GM19099 (cell line): ENCODE data around the gene ADAMTSL4.

Experiments
- POLR2A ChIP-seq: IDR thresholded peaks from 3 replicates; pipeline ENCODE4 v1.6.1; 2011; ENCODE audit warnings: low read depth; ENCODE audit not compliant: insufficient read length; ENCODE audit errors: extremely low read depth

Gene ADAMTSL4

DNA sequence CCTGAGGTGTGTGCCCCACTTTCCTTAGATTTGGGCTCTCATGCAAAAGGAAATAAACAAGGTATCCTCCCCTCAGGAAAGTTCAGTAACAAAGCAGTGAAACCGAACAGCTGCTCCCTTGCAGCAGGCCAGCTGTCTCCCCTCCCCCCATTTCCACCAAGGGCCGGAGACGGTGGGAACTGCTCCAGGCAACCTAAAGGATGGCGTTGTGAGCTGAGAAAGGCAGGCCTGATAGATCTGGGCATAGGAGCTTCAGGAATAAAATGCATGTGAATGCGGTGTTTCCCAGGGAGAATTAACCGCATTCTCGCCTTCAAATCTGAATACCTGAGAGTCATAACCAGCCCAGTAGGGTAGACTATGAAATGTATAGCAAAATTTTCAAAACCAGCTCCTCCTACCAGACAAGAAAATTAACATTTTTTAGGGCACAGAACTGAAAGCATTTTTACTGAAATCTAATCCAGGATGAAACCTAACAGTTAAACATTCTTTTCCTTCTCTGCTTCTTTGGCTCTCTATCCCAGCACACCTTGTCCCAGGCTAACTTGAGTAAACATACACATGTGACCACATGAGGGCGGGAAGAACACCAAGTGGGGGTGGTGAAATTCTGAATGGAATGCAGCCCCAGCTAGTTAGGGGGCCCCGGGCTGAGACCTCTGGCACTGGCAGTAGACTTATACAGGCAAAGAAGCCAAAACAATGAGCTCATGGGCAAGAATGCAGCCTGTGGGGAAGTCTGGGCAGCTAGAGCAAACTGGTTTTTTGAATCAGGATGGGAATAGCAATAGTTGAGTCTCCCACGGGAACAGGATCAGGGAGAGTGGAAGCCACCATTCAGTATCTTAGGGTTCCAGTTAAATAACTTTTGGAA, 18.7 kb downstream of the ADAMTSL4 start:
- TF ChIP-seq POLR2A, result peak; percentile 28

DNA sequence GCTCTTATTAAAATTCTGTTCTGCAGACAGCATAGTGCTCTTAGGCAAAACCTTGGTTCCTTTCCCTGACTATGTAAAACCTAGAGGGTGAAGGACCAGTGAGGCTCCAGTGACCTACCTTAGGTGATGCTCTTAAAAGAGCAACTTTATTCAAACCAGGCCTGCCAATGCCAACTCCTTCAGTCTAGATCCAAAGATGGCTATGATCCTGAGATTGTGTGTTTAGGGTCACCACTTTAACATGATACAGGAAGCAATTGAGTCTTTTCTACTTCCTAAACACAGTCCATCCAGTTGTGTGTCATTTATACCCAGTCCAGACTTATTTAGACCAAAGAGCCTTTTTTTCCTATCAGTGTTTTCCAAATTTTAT, 19.4 kb downstream of the ADAMTSL4 start:
- TF ChIP-seq POLR2A, result no peak

DNA sequence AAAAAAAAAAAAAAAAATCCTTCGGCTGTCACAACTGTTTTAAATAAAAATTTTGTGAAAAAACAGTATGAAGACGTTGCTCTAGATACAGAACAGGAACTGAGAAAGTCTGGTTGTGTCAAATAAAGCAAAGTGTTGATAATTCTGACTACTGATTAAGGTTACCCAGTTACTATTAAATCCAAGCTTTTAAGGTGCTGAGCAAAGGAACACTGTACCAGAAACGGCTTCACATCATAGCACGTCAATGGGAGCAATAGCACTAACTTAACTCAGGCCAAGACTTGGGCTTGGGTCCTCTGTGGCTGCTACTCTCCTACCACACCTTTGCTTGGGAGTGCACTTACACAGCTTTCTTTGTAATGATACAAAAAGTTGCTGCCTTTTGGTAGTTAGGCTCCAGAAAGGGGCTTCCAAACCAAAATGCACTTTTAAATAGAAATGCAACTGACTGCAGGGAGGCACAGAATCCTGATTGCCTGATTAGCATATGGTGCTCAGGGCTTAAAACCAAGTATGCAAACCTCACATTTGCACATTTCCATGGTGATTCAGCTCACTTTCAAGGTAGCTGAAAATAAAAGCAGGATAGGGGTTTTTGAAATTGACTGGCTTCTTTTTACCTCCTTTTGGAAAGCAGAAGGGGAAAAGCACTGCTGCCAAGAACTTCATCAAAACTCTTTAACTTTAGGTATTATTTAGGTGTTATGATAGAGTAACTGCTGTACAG, 23.9 kb downstream of the ADAMTSL4 start:
- peak; percentile 46 for TF ChIP-seq POLR2A

DNA sequence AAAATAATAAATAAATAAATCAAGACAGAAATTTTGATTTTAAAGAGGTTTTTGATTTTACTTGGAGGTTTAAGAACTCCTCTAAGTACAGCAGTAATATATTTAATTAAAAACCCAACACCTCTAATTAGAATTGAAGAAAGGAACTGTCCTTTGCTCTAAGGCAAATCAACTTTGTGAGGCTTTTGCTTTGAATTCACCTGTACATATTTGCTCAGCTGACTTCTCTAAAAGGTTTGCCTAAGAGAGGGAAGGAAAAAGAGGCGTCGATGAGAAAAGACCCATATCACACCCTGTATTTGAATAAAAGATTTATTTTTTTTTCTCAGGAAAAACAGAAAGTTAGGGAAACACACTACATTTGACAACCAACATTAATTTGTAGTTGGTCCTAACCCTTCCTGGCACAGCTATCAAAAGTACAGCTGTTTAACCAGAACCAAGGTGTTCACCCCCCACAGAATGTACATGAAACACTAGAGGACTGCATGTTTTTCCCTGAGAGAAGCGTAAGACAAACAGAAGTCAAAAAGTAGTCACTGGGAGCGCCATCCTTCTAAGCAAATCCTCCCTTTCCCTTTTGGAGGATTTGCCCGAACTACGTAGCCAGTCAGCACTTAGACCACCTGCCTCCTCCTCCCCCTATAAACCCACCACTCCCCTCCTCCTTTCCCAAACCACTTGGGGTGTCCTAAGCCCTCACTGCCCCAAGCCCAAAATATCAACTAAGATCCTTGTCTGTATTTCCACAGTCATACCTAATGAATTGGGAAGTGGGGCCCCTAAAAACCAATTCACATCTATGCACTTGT, 25.3 kb downstream of the ADAMTSL4 start:
- TF ChIP-seq POLR2A, result peak; percentile 45

DNA sequence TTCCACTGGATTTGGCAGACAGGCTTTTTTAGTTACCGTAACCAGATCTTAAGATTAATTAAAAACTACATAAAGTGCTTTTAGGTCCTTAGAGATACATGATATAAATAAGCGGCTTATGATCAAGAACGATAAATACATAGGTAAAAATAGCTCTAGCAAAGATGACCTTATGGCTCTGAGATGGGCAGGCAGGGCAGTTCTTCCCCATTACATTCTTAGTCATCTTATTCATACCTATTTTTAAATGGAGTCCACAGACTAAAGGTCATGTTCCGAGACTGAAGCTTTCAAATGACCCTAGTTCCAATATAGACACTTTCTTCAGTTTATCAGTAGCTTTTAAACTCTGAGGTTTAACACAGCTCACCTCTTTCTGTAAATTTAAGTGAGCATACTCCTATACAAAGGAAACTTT, 25.9 kb downstream of the ADAMTSL4 start:
- no peak for TF ChIP-seq POLR2A

DNA sequence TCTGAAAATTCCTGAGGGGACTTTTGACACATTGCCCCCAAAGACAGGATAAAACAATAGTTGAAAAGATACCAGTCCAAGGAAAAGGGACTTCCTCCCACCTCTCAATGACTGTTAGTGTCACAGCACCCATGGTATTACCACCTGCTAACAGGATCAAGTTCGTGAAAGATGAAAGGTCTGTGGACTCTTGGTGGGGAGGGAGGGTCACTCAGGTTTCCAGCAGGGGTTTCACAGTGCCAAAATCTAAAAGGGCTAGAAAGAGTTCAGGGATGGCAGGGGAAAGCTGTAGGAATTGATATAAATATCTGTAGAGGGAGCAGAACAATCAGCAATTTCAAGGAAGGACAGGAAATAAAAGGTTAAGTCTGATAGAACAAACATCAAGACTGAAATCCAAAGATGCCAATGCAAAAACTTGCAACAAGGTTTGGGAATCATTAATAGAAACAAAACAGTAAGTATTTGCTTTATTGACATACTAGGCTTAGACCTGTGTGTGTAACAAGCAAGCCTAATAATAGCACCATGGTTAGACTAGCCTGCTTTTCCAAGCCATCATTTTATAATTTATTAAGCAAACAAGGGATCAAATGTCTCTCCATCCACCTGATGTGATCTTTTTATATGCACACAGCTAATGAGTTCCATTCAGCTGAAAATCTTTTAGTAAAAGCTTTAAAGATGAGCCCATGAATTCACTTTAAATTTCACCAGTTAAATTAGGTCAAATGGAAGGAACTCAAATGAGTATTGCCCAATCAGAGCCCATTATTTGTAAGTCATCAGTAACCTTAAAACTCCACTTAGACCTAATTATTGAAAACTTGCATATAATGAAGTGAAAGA, 26.5 kb downstream of the ADAMTSL4 start:
- TF ChIP-seq POLR2A, result no peak

DNA sequence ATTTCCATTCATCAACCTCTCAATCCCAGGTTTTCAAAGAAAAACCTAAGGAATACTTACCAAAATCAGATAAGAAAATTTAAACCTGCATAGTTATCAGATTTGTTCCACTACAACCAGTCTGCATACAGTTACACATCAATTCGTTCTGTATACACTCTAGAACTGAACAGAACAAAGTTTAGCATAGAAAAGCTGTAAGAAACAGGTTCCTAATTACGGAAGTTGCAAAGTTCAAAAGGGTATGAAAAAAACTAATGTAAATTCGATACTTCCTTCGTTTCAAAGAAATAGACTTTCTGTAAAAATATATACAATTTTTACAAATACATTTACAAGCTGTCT, 27.1 kb downstream of the ADAMTSL4 start:
- TF ChIP-seq POLR2A, result no peak

DNA sequence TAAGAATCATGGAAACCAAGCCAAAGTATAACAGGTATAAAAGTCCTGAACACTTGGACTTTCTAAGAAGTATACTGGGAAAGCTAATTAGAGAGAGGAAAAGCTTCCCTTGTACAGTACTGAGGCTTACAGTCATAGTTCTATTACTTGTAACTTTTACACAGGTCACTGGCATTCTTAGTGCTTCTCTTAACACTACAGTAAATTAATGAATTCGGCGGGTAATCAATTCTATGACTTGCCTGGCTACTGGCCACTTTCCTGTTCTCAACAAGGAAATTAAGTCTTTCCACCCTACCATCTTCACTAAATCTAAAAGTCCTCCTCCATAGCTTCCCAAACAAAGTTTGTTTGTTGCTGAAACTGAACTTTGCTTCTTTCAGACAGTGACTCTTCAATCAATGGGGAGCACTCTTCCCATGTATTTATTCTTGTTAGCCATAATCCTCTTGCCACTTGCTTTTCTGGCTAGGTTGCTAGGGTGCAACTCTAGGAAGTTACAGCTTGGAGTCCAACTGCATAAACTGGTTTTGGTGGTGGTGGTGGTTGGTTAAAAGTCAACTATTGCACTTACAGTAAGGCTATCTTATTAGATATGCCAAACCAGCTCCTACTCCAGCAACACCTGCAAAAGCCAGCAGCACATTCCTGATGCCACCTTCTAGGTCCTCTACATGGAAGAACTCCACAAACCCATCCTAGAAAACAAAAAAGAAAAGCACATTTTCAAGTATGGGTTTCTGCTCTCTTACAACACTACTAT, 27.8 kb downstream of the ADAMTSL4 start:
- TF ChIP-seq POLR2A, result no peak

DNA sequence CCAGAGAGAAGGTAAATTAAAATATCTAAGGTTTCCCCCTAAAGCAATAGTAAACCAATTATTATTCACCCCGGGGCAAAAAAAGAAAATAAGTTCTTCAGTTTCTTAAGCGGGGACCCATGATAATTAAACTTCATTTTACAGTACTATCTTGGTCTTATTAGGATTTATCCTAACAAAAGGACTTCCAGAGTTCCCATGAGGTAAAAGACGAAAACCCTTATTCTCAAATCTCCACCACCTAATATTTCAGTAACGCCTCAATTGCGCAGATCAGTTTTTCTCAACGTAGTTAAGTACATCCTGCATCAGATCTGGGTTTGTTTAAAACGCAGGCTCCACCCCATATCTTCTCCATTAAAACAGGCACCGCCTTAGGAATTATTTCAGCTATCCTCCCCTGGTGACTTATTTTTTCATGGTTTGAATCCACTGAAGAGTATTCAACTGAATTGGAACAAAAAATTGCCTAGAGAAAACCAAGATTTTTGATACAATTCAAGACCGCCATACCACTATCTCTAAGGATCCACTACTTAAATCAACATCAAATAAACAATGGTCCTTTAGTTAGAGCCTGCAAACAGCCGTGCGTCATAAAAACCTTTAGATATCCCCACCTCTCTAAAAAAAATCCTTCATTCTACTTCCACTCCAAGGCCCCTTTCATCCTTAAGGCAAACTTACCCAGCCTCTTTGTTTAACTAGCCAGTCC, 28.5 kb downstream of the ADAMTSL4 start:
- TF ChIP-seq POLR2A, result no peak

DNA sequence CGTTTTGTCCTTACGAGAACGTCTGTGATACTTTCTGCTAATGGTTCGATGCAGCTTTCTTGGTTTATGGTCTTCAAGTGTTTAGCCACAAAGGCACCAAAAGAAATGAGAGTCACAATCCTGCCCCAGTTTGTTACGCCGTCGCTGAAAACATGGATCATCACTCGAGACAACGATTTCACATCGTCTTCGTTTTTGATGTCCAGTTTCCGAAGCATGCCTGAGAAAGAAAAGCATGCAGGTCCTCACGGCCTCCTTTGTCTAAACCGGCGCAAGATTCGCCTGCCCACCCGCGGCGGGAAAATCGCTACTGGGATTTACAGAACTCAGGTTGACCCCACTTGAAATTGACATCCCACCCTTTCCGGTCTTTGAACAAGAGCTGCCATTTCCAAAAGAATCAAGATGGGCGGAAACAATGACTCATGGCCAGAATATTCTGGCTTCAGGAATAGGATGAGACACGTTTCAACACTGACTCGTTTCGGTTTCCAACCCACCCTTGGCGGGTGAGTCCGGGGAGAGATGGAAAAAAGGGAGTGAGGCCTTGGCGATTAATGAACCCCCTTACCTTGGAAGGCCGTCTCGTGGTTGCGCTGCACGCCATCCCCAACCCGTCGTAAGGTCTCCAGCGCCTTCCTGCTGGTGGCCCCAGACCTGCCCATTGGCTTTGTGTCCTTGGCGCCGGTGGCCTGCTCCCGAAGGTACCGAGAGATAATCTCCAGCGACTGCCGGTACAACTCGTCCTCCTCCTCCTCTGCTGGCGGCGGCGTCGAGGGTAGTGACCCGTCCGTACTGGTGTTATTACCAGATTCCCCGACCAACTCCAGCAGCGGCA, 29.3 kb downstream of the ADAMTSL4 start:
- TF ChIP-seq POLR2A, result no peak

DNA sequence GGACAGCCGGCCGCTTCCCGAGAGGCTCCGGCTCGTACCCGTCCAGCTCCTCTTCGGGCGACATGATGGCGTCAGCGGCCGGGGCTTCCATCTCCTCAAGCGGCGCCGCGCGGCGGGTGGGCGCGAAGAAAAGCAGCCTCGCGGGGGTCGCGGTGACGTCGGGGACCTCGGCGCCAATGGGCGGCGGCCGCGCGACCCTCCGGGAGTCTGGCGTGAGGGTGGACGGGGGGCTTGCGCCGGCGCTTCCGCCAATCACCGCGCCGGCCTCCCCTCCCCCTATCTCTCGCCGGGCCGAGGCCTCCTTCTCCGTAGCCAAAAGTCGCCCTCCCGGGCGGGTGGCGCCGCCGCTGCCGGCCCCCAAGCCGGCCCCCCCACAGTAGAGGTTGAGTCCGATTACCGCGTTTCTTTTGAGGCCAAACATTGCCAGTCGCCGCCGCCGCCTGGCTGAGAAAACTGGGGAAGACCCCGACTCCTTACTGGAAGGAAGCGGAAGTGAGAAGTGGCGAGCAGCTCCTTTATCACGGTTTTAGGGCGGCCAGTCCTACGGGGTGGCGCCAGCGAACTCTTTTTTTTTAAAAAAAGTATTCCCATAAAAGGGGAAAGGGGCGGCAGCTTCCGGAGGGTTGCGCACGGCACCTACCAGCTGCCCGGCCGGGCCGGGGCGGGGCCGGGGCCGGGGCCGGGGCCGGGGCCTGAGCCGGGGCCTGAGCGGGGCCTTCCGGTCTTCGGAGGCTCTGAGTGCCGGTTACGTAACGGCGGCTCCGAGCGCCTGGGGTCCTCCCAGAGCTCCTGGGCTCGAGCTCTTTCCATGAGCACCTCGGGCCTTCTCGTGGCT, 30.1 kb downstream of the ADAMTSL4 start, which contains the start of gene MCL1:
MCL1 (minus strand) TSS at position 501 of the 835 bp plus-strand sequence; CDS start at position 421, 80 bp downstream.
- TF ChIP-seq POLR2A, result peak; percentile 99
